Measurements from ENCODE around the gene MACROH2A2.
"Not testable (repeated sequence)": the region's sequence is repeated elsewhere in the genome, so short reads cannot be mapped to it uniquely, and the experiment has no call there.

Gene MACROH2A2

GRCh38 chr10:70094250-70094649 is 41.6 kb downstream of the MACROH2A2 start:
- Histone ChIP-seq H2AFZ (ENCODE audit: low read depth, low read length) (no peak overlapping the region), H3K27me3 (ENCODE audit: insufficient read depth, low read length) (no peaks in the 10 kb centered on the region), H3K4me3 (ENCODE audit: low read length) (no peak overlapping the region), H3K4me1 (ENCODE audit: insufficient read depth, low read length) (no peaks in the 10 kb centered on the region), H3K36me3 (ENCODE audit: insufficient read depth, low read length) (peaks cover 94% of the 10 kb centered on the region), H3K9me3 (ENCODE audit: low read length) (no peaks in the 10 kb centered on the region)

DNA sequence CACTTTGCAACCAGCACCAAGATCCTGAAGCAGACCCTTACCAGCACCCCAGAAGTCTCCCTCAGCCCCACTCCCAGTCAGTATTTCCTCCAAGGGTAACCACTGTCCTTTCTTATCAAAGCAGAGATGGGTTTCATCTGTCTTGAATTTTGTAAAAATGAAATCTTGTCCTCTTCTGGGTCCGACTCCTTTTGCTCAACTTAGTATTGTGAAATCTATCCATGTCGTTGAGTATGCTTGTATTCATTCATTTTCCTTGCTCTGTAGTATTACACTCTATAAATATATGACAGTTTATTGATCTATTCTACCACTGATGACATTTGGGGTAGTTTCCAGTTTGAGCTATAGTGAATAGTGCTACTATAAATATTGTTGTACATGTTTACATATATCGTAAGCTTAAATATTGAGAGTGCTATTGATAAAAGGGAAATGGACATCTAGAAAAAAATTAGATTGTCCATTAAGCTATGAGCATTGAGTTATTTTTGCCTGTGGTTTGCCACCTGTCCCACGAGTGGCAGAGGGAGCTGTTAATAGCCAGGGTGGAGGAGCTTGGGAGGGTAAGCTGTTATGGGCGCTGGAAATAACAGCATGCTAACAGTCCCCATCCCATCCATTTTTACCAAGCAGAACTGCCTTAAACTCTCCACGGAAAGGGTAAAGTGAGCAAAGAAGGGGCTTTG is 43.5 kb downstream of the MACROH2A2 start:
- H3K27me3 ChIP-seq (ENCODE audit: insufficient read depth, low read length) = no peaks in the 10 kb centered on the region
- H3K4me3 ChIP-seq (ENCODE audit: low read length) = no peak overlapping the region
- H3K9me3 ChIP-seq (ENCODE audit: low read length) = no peaks in the 10 kb centered on the region
- no peak overlapping the region for H2AFZ ChIP-seq (ENCODE audit: low read depth, low read length)
- no peaks in the 10 kb centered on the region for H3K4me1 ChIP-seq (ENCODE audit: insufficient read depth, low read length)
- peaks cover 97% of the 10 kb centered on the region for H3K36me3 ChIP-seq (ENCODE audit: insufficient read depth, low read length)

DNA sequence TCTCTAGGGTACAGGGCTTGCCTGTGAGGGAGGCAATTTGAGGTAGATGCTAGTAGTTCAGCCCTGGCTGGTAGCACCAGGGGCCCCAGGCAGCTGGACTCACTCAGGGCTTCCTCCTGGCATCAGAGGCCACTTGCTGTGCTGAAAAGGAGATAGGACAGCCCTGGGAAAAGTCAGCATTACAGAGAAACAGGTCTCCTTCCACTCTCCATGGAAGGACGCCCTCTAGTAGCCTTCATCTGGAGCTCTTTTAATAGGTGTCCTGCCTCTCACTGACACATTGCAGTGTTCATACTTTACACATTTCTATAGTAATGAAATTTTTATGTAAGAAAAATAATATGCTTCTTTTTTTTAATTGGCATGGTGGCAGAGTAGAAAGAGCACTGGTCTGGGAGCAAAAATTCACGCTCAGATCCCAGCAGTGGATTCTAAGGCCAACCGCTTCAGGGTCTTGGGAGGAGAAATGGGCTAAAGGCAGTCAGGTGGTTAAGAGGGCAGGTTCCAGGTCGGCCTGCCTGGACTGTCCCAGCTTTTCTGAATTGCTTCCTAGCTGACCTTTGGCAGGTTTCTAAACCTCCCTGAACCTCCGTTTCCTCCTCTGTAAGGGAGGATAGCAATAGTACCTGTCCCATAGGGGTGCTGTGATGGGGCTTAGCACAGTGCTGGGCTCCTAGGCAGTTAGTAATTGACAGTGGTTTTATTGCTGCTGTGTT is 44.2 kb downstream of the MACROH2A2 start:
- no peak overlapping the region for H2AFZ ChIP-seq (ENCODE audit: low read depth, low read length)
- no peaks in the 10 kb centered on the region for H3K27me3 ChIP-seq (ENCODE audit: insufficient read depth, low read length)
- no peak overlapping the region for H3K4me3 ChIP-seq (ENCODE audit: low read length)
- H3K9me3 ChIP-seq (ENCODE audit: low read length) = no peaks in the 10 kb centered on the region
- peaks cover 97% of the 10 kb centered on the region for H3K36me3 ChIP-seq (ENCODE audit: insufficient read depth, low read length)
- H3K4me1 ChIP-seq (ENCODE audit: insufficient read depth, low read length) = no peaks in the 10 kb centered on the region

DNA sequence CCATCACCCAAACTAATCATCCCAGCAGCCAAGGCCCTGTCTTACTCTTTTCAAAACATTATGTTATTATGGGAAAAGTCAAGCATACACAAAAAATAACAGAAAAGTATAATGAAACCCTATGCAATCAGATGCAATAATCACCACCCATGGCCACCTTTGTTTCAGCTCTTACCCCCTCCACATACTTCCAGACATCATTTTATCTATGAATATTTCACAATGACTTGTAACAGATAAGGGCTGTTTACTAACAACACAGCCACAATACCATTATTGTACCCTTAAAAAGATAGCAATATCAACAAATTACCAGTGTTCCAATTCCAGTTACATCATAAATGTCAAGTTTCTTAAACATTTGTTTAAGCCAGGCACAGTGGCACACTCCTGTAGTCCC is 44.8 kb downstream of the MACROH2A2 start:
- Histone ChIP-seq H2AFZ (ENCODE audit: low read depth, low read length) (no peak overlapping the region), H3K4me3 (ENCODE audit: low read length) (no peak overlapping the region), H3K4me1 (ENCODE audit: insufficient read depth, low read length) (no peaks in the 10 kb centered on the region), H3K27me3 (ENCODE audit: insufficient read depth, low read length) (no peaks in the 10 kb centered on the region), H3K9me3 (ENCODE audit: low read length) (no peaks in the 10 kb centered on the region), H3K36me3 (ENCODE audit: insufficient read depth, low read length) (peaks cover 96% of the 10 kb centered on the region)

GRCh38 chr10:70098271-70098670 is 45.6 kb downstream of the MACROH2A2 start:
- Histone ChIP-seq H3K4me3 (ENCODE audit: low read length) (no peak overlapping the region), H2AFZ (ENCODE audit: low read depth, low read length) (no peak overlapping the region), H3K36me3 (ENCODE audit: insufficient read depth, low read length) (peaks cover 95% of the 10 kb centered on the region), H3K27me3 (ENCODE audit: insufficient read depth, low read length) (no peaks in the 10 kb centered on the region), H3K4me1 (ENCODE audit: insufficient read depth, low read length) (no peaks in the 10 kb centered on the region), H3K9me3 (ENCODE audit: low read length) (no peaks in the 10 kb centered on the region)

DNA sequence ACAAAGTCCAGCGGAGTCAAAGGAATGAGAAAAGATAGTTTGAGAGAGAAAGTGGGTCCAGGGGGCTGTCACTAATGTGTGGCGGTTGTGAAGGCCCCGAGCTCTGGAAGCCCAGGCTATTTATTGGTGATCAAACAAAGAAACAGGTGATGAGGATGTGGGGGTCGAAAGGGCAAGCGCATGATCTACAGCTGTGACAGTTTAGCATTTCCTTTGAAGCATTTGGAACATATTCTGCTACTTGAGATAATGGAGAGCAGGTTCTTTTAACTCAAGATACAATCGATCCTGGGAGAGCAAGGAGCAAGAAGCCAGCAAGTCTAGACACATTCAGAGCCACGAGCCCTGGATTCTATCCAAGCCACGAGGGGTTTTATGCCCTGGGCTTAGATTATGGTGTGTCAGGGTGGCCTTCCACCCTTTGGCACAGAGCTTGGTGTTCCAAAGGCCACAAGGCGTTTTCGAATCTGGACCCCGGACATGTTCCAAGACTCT is 48.5 kb downstream of the MACROH2A2 start:
- H3K27me3 ChIP-seq (ENCODE audit: insufficient read depth, low read length); H3K9me3 ChIP-seq (ENCODE audit: low read length); H3K4me1 ChIP-seq (ENCODE audit: insufficient read depth, low read length); H2AFZ ChIP-seq (ENCODE audit: low read depth, low read length); H3K4me3 ChIP-seq (ENCODE audit: low read length): not testable (repeated sequence)
- peaks cover 85% of the 10 kb centered on the region for H3K36me3 ChIP-seq (ENCODE audit: insufficient read depth, low read length)

DNA sequence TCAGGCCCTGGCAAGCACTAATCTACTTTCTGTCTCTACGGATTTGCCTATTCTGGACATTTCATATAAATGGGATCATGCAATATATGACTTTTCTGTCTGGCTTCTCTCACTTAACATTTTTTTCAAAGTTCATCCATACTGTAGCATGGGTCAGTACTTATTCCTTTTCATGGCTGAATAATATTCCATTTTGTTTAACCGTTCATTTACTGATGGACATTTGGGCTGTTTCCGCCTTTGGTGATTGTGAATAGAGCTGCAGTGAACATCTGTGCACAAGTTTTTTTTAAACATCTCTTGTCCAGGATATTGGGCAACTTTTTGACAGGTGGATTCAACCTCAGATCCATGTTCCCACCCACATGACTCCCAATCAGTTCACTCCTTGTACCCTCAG is 49.0 kb downstream of the MACROH2A2 start:
- no peak overlapping the region for H2AFZ ChIP-seq (ENCODE audit: low read depth, low read length)
- H3K4me3 ChIP-seq (ENCODE audit: low read length) = no peak overlapping the region
- H3K36me3 ChIP-seq (ENCODE audit: insufficient read depth, low read length) = peaks cover 80% of the 10 kb centered on the region
- peaks cover 4% of the 10 kb centered on the region for H3K4me1 ChIP-seq (ENCODE audit: insufficient read depth, low read length)
- no peaks in the 10 kb centered on the region for H3K27me3 ChIP-seq (ENCODE audit: insufficient read depth, low read length)
- H3K9me3 ChIP-seq (ENCODE audit: low read length) = no peaks in the 10 kb centered on the region

DNA sequence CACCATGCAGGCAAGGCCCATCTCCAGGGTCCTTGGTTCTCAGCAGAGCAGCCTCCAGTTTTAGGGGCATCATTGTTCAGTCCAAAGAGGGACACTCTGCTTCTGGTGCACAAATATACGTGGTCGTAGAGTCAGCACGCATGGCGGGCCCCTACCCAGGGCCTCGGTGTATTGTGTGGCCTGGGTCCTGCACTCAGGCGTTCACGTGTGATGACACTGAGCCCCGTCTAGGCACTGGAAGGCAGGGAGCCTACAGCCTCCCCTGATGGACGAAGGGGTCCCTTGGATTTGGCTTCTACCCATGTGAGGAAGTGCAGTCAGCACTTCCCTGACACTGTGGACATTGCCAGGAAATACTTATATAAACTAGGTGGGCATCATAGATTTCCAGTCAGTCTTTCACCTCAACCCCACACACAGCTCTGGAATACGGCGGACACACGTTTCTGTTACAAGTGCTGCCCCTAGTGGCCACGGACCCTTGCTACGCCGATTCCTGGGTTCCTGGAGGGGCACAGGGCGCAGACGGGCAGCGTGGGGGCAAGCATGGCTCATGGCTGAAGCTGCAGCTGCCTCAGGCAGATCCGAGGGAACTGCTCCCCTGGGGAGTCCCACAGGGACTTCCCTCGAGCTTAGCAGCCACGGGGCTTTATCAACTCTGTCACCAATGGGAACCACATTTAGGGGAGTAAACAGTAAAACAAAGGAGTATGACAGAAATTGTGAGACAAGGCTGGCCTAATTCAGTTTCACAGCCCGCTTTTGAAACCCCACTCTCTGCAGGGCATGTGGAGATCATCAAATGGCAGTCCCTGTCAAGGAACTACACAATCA is 54.5 kb downstream of the MACROH2A2 start:
- no peak overlapping the region for H3K4me3 ChIP-seq (ENCODE audit: low read length)
- peaks cover 4% of the 10 kb centered on the region for H3K4me1 ChIP-seq (ENCODE audit: insufficient read depth, low read length)
- H2AFZ ChIP-seq (ENCODE audit: low read depth, low read length) = no peak overlapping the region
- no peaks in the 10 kb centered on the region for H3K9me3 ChIP-seq (ENCODE audit: low read length)
- peaks cover 68% of the 10 kb centered on the region for H3K36me3 ChIP-seq (ENCODE audit: insufficient read depth, low read length)
- H3K27me3 ChIP-seq (ENCODE audit: insufficient read depth, low read length) = no peaks in the 10 kb centered on the region

DNA sequence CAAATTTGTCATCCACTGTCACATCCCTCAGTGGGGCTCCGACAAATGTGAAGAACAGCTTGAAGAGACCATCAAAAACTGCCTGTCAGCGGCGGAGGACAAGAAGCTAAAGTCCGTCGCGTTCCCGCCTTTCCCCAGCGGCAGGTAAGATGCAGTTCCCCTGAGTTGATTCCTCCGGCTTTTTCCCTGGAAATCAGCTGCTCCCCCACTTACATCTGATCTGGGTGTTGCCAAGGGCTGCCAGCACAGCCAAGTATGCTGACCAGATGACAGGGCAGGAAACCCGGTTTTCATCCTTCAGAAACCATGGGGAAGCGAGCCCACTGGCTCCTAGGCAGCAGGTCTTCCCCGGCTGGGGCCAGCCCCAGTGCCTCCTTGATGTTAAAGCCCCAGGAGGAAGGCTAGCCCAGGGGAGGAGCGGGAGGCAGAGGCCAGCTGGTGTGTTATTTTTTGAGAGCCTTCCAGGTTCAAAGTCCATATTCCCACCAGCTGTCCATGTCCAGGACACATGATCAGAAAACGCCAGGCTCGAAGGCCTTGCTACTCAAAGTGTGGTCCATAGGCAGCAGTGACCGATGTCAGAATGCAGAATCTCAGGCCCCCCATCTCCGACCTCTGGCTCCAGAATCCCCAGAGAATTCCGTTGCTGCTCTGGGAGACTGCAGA is 56.6 kb downstream of the MACROH2A2 start:
- Histone ChIP-seq H3K9me3 (ENCODE audit: low read length) (no peaks in the 10 kb centered on the region), H3K36me3 (ENCODE audit: insufficient read depth, low read length) (peaks cover 61% of the 10 kb centered on the region), H3K4me3 (ENCODE audit: low read length) (no peak overlapping the region), H3K4me1 (ENCODE audit: insufficient read depth, low read length) (peaks cover 4% of the 10 kb centered on the region), H2AFZ (ENCODE audit: low read depth, low read length) (no peak overlapping the region), H3K27me3 (ENCODE audit: insufficient read depth, low read length) (no peaks in the 10 kb centered on the region)

- Histone ChIP-seq H3K4me3 (ENCODE audit: low read length) (no peak overlapping the region), H2AFZ (ENCODE audit: low read depth, low read length) (no peak overlapping the region), H3K27me3 (ENCODE audit: insufficient read depth, low read length) (no peaks in the 10 kb centered on the region), H3K4me1 (ENCODE audit: insufficient read depth, low read length) (no peaks in the 10 kb centered on the region), H3K9me3 (ENCODE audit: low read length) (no peaks in the 10 kb centered on the region), H3K36me3 (ENCODE audit: insufficient read depth, low read length) (peaks cover 52% of the 10 kb centered on the region)
These were observed 58.9 kb downstream of the MACROH2A2 start for GRCh38 chr10:70111496-70111895.

GRCh38 chr10:70112071-70112470 is 59.4 kb downstream of the MACROH2A2 start:
- Histone ChIP-seq H3K4me3 (ENCODE audit: low read length) (no peak overlapping the region), H3K9me3 (ENCODE audit: low read length) (no peaks in the 10 kb centered on the region), H3K36me3 (ENCODE audit: insufficient read depth, low read length) (peaks cover 48% of the 10 kb centered on the region), H3K4me1 (ENCODE audit: insufficient read depth, low read length) (no peaks in the 10 kb centered on the region), H2AFZ (ENCODE audit: low read depth, low read length) (no peak overlapping the region), H3K27me3 (ENCODE audit: insufficient read depth, low read length) (no peaks in the 10 kb centered on the region)

GRCh38 chr10:70114902-70115301 is 62.3 kb downstream of the MACROH2A2 start:
- Histone ChIP-seq H2AFZ (ENCODE audit: low read depth, low read length) (no peak overlapping the region), H3K9me3 (ENCODE audit: low read length) (no peaks in the 10 kb centered on the region), H3K4me3 (ENCODE audit: low read length) (no peak overlapping the region), H3K36me3 (ENCODE audit: insufficient read depth, low read length) (peaks cover 23% of the 10 kb centered on the region), H3K4me1 (ENCODE audit: insufficient read depth, low read length) (no peaks in the 10 kb centered on the region), H3K27me3 (ENCODE audit: insufficient read depth, low read length) (no peaks in the 10 kb centered on the region)

Measured in neuron (in vitro differentiated cells).